SK-N-SH (cell line): ENCODE data around the gene ATP6AP1. TPM values are rescaled to one million over a fixed set of nuclear protein-coding genes. Genes with fewer than 3 reads are reported as not detected.

Experiments used
- CTCF ChIA-PET: fragments of 300-600, 350-600 bp; formaldehyde crosslinking; extraction: SDS; loops from one replicate; lab custom pipeline; 2021; lab: Yijun Ruan, JAX
- POLR2A ChIA-PET: fragments of 350-600 bp; sonication (Branson Sonifier 250); formaldehyde crosslinking; extraction: SDS; loops from one replicate; lab custom pipeline; 2020; ENCODE audit warnings: antibody characterized with exemption, inconsistent platforms; lab: Yijun Ruan, JAX
- DNase-seq: peaks from one replicate; pipeline ENCODE4 v3.0.0; 2012
- H2AFZ ChIP-seq: fragments of 200-600 bp; sonication (generic); 2 replicates; pipeline ENCODE4 v1.8.1; 2016; ENCODE audit warnings: antibody characterized with exemption, mild to moderate bottlenecking, low read depth
- H3F3A ChIP-seq: fragments of 200-600 bp; sonication (generic); replicated peaks from 2 replicates; pipeline ENCODE3; 2016; ENCODE audit warnings: antibody characterized with exemption, mild to moderate bottlenecking; ENCODE audit not compliant: insufficient read depth
- H3K27ac ChIP-seq, 2 experiments: fragments of 200-500 bp in 1 of 2; fragments of 200-600 bp in 1 of 2; sonication (Bioruptor generic) in 1 of 2; sonication (generic), shearing (Covaris generic) in 1 of 2; 2 replicates each; pipeline versions ENCODE4 v1.5.1 to v1.6.1; 2014 to 2016; ENCODE audit warnings: low read depth in 2 of 2, inconsistent platforms in 1 of 2, low read length in 1 of 2, mild to moderate bottlenecking in 1 of 2, mixed read lengths in 1 of 2
- H3K27me3 ChIP-seq: fragments of 200-600 bp; sonication (generic), shearing (Covaris generic); 2 replicates; pipeline ENCODE4 v1.6.1; 2016; ENCODE audit warnings: mixed run types; ENCODE audit not compliant: insufficient read depth
- H3K36me3 ChIP-seq, 2 experiments: fragments of 200-500 bp in 1 of 2; fragments of 200-600 bp in 1 of 2; sonication (Bioruptor generic) in 1 of 2; sonication (generic) in 1 of 2; replicated peaks in 1 of 2; 2 replicates each; pipeline versions ENCODE3 to v1.5.1; 2014 to 2016; ENCODE audit warnings: low read length in 1 of 2, mild to moderate bottlenecking in 1 of 2; ENCODE audit not compliant: insufficient read depth in 2 of 2, control insufficient read depth in 1 of 2
- H3K4me1 ChIP-seq, 2 experiments: fragments of 200-500 bp in 1 of 2; fragments of 200-600 bp in 1 of 2; sonication (Bioruptor generic) in 1 of 2; sonication (generic), shearing (Covaris generic) in 1 of 2; 2 replicates each; pipeline versions ENCODE4 v1.5.1 to v1.6.1; 2014 to 2016; ENCODE audit warnings: low read depth in 1 of 2, low read length in 1 of 2, mixed run types in 1 of 2; ENCODE audit not compliant: insufficient read depth in 2 of 2, control insufficient read depth in 1 of 2
- H3K4me2 ChIP-seq: fragments of 200-600 bp; sonication (generic), shearing (Covaris generic); 2 replicates; pipeline ENCODE4 v1.6.1; 2017; ENCODE audit warnings: mixed run types
- H3K4me3 ChIP-seq, 2 experiments: fragments of 200-500 bp in 1 of 2; fragments of 200-600 bp in 1 of 2; sonication (Bioruptor generic) in 1 of 2; sonication (generic), shearing (Covaris generic) in 1 of 2; 2 replicates each; pipeline versions ENCODE4 v1.5.1 to v1.8.1; 2014 to 2016; ENCODE audit warnings: low read depth in 2 of 2, inconsistent platforms in 1 of 2, low read length in 1 of 2, mild to moderate bottlenecking in 1 of 2, mixed read lengths in 1 of 2, moderate library complexity in 1 of 2
- H3K79me2 ChIP-seq: fragments of 200-600 bp; sonication (generic); 2 replicates; pipeline ENCODE4 v1.8.1; 2017; ENCODE audit warnings: mild to moderate bottlenecking; ENCODE audit not compliant: insufficient read depth
- H3K9ac ChIP-seq: fragments of 200-600 bp; sonication (generic); 2 replicates; pipeline ENCODE4 v1.6.1; 2017; ENCODE audit warnings: mixed run types
- H3K9me2 ChIP-seq: fragments of 200-600 bp; sonication (generic); 2 replicates; pipeline ENCODE4 v1.6.1; 2017; ENCODE audit warnings: mixed run types
- H3K9me3 ChIP-seq: fragments of 200-600 bp; sonication (generic); 2 replicates; pipeline ENCODE4 v1.6.1; 2017; ENCODE audit warnings: mixed run types, mild to moderate bottlenecking, moderate library complexity
- H4K20me1 ChIP-seq: fragments of 200-600 bp; sonication (generic); 2 replicates; pipeline ENCODE4 v1.6.1; 2017; ENCODE audit warnings: mild to moderate bottlenecking, mixed run types; ENCODE audit not compliant: insufficient read depth
- CHD2 ChIP-seq: fragments of 150-350 bp; IDR thresholded peaks from 2 replicates; pipeline ENCODE4 v1.6.1; 2018; ENCODE audit warnings: low read length; ENCODE audit not compliant: partially characterized antibody
- CTCF ChIP-seq: fragments of 200-600 bp; sonication (generic); IDR thresholded peaks from 2 replicates; pipeline ENCODE4 v1.6.1; 2017; ENCODE audit warnings: antibody characterized with exemption, mild to moderate bottlenecking, moderate library complexity
- ELF1 ChIP-seq: IDR thresholded peaks from 2 replicates; pipeline ENCODE4 v1.4.0; 2012
- FOSL2 ChIP-seq: IDR thresholded peaks from 2 replicates; pipeline ENCODE4 v1.4.0; 2012; ENCODE audit warnings: low read depth, mild to moderate bottlenecking, moderate library complexity, borderline replicate concordance
- FOXJ3 ChIP-seq: sonication (generic); formaldehyde crosslinking; IDR thresholded peaks from 2 replicates; pipeline ENCODE4 v1.5.1; 2020; ENCODE audit warnings: mild to moderate bottlenecking, missing genetic modification reagents
- FOXM1 ChIP-seq: IDR thresholded peaks from 2 replicates; pipeline ENCODE4 v1.4.0; 2012; ENCODE audit warnings: low read depth, mild to moderate bottlenecking
- IRF3 ChIP-seq: fragments of 150-350 bp; IDR thresholded peaks from 2 replicates; pipeline ENCODE4 v1.6.1; 2016; ENCODE audit warnings: mild to moderate bottlenecking, low read depth, low read length
- MAX ChIP-seq: IDR thresholded peaks from 2 replicates; pipeline ENCODE4 v1.4.0; 2012; ENCODE audit warnings: low read depth
- MEF2A ChIP-seq: IDR thresholded peaks from 2 replicates; pipeline ENCODE4 v1.4.0; 2012; ENCODE audit warnings: low read depth, borderline replicate concordance
- NFIC ChIP-seq: IDR thresholded peaks from 2 replicates; pipeline ENCODE4 v1.4.0; 2012; ENCODE audit warnings: borderline replicate concordance
- PBX3 ChIP-seq: IDR thresholded peaks from 2 replicates; pipeline ENCODE4; 2012
- POLR2AphosphoS5 ChIP-seq: IDR thresholded peaks from 2 replicates; pipeline ENCODE4 v1.6.1; 2012; ENCODE audit warnings: low read depth, low read length
- REST ChIP-seq: IDR thresholded peaks from 2 replicates; pipeline ENCODE4 v1.6.1; 2012; ENCODE audit warnings: mild to moderate bottlenecking, low read depth, low read length, moderate library complexity
- RFX5 ChIP-seq: IDR thresholded peaks from 2 replicates; pipeline ENCODE4 v1.6.1; 2012; ENCODE audit warnings: mild to moderate bottlenecking, improper control_type of control experiment, low read length
- SIN3A ChIP-seq: IDR thresholded peaks from 2 replicates; pipeline ENCODE4 v1.6.1; 2012; ENCODE audit warnings: low read depth, mild to moderate bottlenecking, low read length, moderate library complexity, borderline replicate concordance
- TAF1 ChIP-seq: IDR thresholded peaks from 2 replicates; pipeline ENCODE4 v1.6.1; 2012; ENCODE audit warnings: low read depth, mild to moderate bottlenecking, low read length, moderate library complexity, borderline replicate concordance
- TEAD4 ChIP-seq: IDR thresholded peaks from 2 replicates; pipeline ENCODE4 v1.4.0; 2012; ENCODE audit warnings: mild to moderate bottlenecking, borderline replicate concordance; ENCODE audit not compliant: insufficient read depth
- USF1 ChIP-seq: IDR thresholded peaks from 2 replicates; pipeline ENCODE4 v1.4.0; 2012; ENCODE audit warnings: low read depth, borderline replicate concordance
- USF2 ChIP-seq: fragments of 150-350 bp; IDR thresholded peaks from 2 replicates; pipeline ENCODE4 v1.6.1; 2017; ENCODE audit warnings: antibody characterized with exemption, low read length, low read depth, borderline replicate concordance
- YY1 ChIP-seq: IDR thresholded peaks from 2 replicates; pipeline ENCODE4 v1.4.0; 2012; ENCODE audit warnings: low read depth, mild to moderate bottlenecking
- WGBS: methylation state at CpG from one replicate; pipeline ENCODE4 v1.1.6; 2017; ENCODE audit warnings: low lambda C conversion rate; 5-methylcytosine and 5-hydroxymethylcytosine counted together
- polyA plus RNA-seq, 3 experiments: library from polyadenylated mRNA; depleted of rRNA; stranded (reverse); fragments of >200 nt; gene quantifications; 2 replicates each; pipeline ENCODE4 v1.2.3, GENCODE V29; 2012

Gene ATP6AP1
- polyA plus RNA-seq, 1 of the 3 experiments (the other 2 are of a cell fraction) = 102 TPM

- Histone ChIP-seq H3K79me2 (peaks cover 22% of the 10 kb centered on the region; the same call in 1 of the 2 replicates), H3K27ac (no peak overlapping the region), H2AFZ (no peak overlapping the region), H3K9ac (no peak overlapping the region), H3K4me2 (no peak overlapping the region), H4K20me1 (no peaks in the 10 kb centered on the region), H3K36me3 (no peaks in the 10 kb centered on the region), H3F3A (no peaks in the 10 kb centered on the region), H3K4me3 (no peak overlapping the region), H3K9me3 (no peaks in the 10 kb centered on the region), H3K27me3 (peaks cover 9% of the 10 kb centered on the region), H3K9me2 (no peaks in the 10 kb centered on the region), H3K4me1 (peaks cover 0 to 6% of the 10 kb centered on the region in 2 experiments; a peak in 1 of 4 replicates)
- DNase-seq = no peak
- ChIA-PET CTCF (interaction anchor here (0.6 to 0.7 kb wide), 2 partner anchors 290 to 672 kb away, joined by 3 read pairs; no protein-coding TSS in a partner anchor), POLR2A (interaction anchor here (0.7 kb wide), 1 partner anchor 500 kb away, joined by 3 read pairs; no protein-coding TSS in a partner anchor)
- WGBS = 37% methylated on average over 12 of the region's 13 CpGs
- TF ChIP-seq FOXM1 (no peak), RFX5 (no peak), CHD2 (no peak), FOSL2 (no peak), TAF1 (no peak), MAX (no peak), CTCF (no peak), PBX3 (no peak), IRF3 (no peak), MEF2A (no peak), REST (no peak), USF1 (no peak), USF2 (no peak), SIN3A (no peak), NFIC (no peak), ELF1 (no peak), TEAD4 (no peak), POLR2AphosphoS5 (no peak), YY1 (no peak), FOXJ3 (CRISPR knock-in tag) (no peak)
- TF ChIP-seq, all 33 proteins: peak for 0
Measured at GRCh38 chrX:154426916-154427770, 1.3 kb upstream of the ATP6AP1 start.
